ENCODE measurements around the gene UNC80.

UNC80 gene

GRCh38 chr2:209818939-209819338 is 47.3 kb downstream of the UNC80 start:
- no peak for DNase-seq

- no peak for DNase-seq
Observed at GRCh38 chr2:209821806-209822205, 50.2 kb downstream of the UNC80 start.

- no peak for DNase-seq
Observed at GRCh38 chr2:209823484-209823883, 51.9 kb downstream of the UNC80 start.

GRCh38 chr2:209824391-209824790 is 52.8 kb downstream of the UNC80 start:
- DNase-seq = no peak

- DNase-seq = no peak
Observed at GRCh38 chr2:209830722-209831465, 59.3 kb downstream of the UNC80 start.

GRCh38 chr2:209834767-209835166 is 63.1 kb downstream of the UNC80 start:
- DNase-seq = no peak

- no peak for DNase-seq
Observed at GRCh38 chr2:209840434-209840833, 68.8 kb downstream of the UNC80 start.

GRCh38 chr2:209845666-209846065 is 74.0 kb downstream of the UNC80 start:
- no peak for DNase-seq

GRCh38 chr2:209864716-209865295 is 93.2 kb downstream of the UNC80 start:
- DNase-seq = no peak

GRCh38 chr2:209868271-209868994 is 96.8 kb downstream of the UNC80 start:
- no peak for DNase-seq

- no peak for DNase-seq
Observed at GRCh38 chr2:209870067-209870466, 98.4 kb downstream of the UNC80 start.

GRCh38 chr2:209872675-209873074 is 101.0 kb downstream of the UNC80 start:
- no peak for DNase-seq

- no peak for DNase-seq
Observed at GRCh38 chr2:209875270-209875669, 103.6 kb downstream of the UNC80 start.

- no peak for DNase-seq
Observed at GRCh38 chr2:209876211-209876610, 104.6 kb downstream of the UNC80 start.

GRCh38 chr2:209878701-209879100 is 107.1 kb downstream of the UNC80 start:
- no peak for DNase-seq

- no peak for DNase-seq
Observed at GRCh38 chr2:209900638-209901037, 129.0 kb downstream of the UNC80 start.

GRCh38 chr2:209901172-209901571 is 129.5 kb downstream of the UNC80 start:
- DNase-seq = no peak

- DNase-seq = no peak
Observed at GRCh38 chr2:209905691-209906090, 134.1 kb downstream of the UNC80 start.

- no peak for DNase-seq
Observed at GRCh38 chr2:209907746-209908145, 136.1 kb downstream of the UNC80 start.

GRCh38 chr2:209908511-209908910 is 136.9 kb downstream of the UNC80 start:
- DNase-seq = no peak

GRCh38 chr2:209911486-209911885 is 139.9 kb downstream of the UNC80 start:
- no peak for DNase-seq

GRCh38 chr2:209913786-209914345 is 142.2 kb downstream of the UNC80 start:
- DNase-seq = no peak

- DNase-seq = no peak
Observed at GRCh38 chr2:209917154-209917771, 145.6 kb downstream of the UNC80 start.

Measured in activated CD4-positive, CD25-positive, alpha-beta regulatory T cell treated with anti-CD3 and anti-CD28 coated beads, Interleukin-2, amount 50 U/mL, for 72 hours (primary cell).